K562 treated with DMSO at 1 percent for 4 hours (cell line): ENCODE measurements around the gene MATCAP1. TPM values are rescaled to one million over a fixed set of nuclear protein-coding genes. Genes with fewer than 3 reads are reported as not detected.

Experiments used
- total RNA-seq: library from RNA; unstranded; fragments of 300-600 nt; gene quantifications from 2 replicates; pipeline ENCODE4 v1.2.3, GENCODE V29; 2022; ENCODE audit not compliant: insufficient read depth

The MATCAP1 gene
- total RNA-seq: 16.8 and 24.9 TPM in 2 replicates

DNA sequence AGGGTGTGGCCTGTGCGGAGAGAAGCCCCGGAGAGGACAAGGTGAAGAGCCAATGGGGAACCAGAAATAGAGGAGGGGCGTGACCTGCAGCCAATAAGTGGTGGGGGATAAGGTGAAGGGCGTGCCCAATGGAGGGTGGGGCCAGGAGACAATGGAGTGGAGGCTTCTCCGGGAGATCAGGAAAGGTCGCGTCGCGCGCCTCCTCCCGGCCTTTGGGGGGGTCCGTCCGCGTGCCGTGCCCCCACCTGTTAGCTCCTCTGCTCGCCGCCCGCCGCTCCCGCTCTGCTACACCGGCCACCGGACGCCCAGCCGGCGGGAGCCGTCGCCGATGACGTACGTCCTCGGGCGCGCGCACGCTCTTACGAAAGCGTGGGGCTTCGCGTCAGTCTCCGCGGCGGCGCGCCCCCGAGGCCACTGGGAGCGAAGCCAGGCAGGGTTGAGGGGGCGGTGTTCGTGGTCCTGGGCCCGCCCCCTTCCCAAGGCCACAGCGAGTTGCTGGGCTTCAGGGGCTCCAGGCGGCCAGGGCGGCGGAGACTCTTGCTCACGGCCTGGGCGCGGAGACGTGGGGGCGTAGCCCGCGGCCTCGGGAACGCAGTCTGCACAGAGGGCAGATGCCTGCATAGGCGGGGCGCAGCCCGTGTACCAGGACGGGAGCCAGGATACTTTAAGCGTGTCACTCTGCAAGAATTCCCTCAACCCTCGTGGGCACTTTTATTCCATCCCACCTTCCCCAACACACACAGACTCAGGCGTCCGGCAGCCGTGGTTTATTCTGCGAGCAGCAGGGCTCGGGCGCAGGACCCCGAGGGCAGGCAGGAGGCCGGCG is at the start of gene MATCAP1:
TSS of gene MATCAP1 (minus strand) at position 337 of the 826 bp plus-strand sequence. CDS start 3,353 bp downstream, outside the sequence.

GRCh38 chr16:67226804-67227566 is 43.2 kb upstream of the MATCAP1 start, which contains the start of gene TMEM208:
Gene TMEM208 (plus strand): TSS chr16:67227130. CDS start chr16:67227219, 89 bp downstream.

DNA sequence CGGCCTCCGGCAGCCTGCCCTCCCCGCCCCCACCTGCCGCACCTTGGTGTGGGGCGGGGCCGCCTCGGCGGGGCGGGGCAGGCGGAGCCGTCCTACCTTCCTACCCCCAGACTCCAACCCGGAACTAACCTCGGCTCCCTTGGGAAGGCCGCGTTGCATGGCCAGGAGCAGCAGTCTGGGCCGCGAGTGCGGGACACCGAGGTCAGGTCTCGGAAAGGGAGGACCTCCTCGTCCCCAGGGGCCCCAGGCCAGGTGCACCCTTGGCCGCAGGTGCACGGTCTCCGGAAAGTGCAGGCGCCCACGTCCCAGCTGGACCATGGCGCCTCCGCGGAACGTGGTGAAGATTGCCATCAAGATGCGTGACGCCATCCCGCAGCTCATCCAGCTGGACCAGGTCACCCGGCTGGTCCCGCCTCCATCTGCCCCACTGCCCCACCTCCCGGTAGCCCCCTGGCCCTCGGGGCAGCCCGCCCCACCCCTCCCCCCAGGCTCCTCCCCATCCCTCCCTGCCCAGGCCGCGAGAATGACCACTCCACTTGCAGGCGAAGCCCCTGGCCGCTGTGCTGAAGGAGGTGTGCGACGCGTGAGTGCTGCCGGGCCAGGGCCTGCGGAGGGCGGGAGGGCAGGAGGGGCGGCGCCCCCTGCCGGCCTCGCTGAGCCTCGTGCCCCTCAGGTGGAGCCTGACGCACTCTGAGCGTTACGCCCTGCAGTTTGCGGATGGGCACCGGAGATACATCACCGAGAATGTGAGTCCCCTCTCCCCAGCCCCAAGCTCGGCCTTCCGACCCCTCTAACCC is 15.4 kb upstream of the MATCAP1 start, which contains the start of gene ELMO3:
TSS of gene ELMO3 (plus strand) at position 121 of the 797 bp plus-strand sequence. CDS start at position 317, 196 bp downstream.

DNA sequence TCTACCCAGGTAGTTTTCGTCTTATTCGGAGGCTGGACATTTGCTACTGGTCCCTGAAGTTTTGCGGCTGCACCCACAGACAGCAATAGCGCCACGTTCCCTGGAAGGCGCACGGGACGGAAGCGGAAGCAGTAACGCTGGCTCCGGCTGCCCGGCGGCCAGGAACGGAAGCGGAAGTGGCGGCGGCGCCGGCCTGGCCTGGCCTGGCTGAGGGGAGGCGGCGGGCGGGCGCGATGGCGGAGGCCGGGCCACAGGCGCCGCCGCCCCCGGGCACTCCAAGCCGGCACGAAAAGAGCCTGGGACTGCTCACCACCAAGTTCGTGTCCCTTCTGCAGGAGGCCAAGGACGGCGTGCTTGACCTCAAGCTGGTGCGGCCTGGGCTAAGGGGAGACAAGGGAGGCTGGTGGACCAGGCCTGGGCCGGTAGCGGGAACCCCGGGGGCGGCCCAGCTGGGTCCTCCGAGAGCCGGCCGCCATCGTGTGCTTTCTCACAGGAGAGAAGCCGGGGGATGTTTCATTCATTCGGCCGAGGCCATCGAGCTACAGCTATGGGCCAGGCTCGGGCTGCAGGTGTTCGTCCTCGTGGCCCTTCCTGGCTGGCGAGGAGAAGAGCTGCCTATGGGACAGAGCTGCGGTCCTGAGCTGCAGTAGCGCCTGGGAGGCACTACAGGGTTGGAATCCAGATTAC is 8.4 kb upstream of the MATCAP1 start, which contains the start of gene E2F4:
TSS of gene E2F4 (plus strand) at position 161 of the 687 bp plus-strand sequence. CDS start at position 234, 73 bp downstream.

GRCh38 chr16:67190041-67190440 is 6.3 kb upstream of the MATCAP1 start, which contains the start of gene EXOC3L1:
Gene EXOC3L1 (minus strand): TSS chr16:67190136. CDS start chr16:67189676, 460 bp downstream.

GRCh38 chr16:67170168-67170948 is 13.4 kb downstream of the MATCAP1 start, which contains the start of gene NOL3:
Gene NOL3 (plus strand): TSS chr16:67170538.

GRCh38 chr16:67164599-67165061 is 19.1 kb downstream of the MATCAP1 start, which contains the start of gene HSF4:
Gene HSF4 (plus strand): TSS chr16:67164745. CDS start chr16:67164812, 67 bp downstream.

GRCh38 chr16:67150833-67151396 is 32.8 kb downstream of the MATCAP1 start, which contains the start of gene B3GNT9:
Gene B3GNT9 (minus strand): TSS chr16:67150998. CDS start chr16:67150485, 513 bp downstream.

Other genes with a start within 250 kb of the MATCAP1 start
- gene CIAO2B, start 249.6 kb downstream of the MATCAP1 start, total RNA-seq: 224 and 237 TPM in 2 replicates
- 22.1 TPM in 2 replicates for gene CES2, start 248.4 kb downstream of the MATCAP1 start, total RNA-seq
- gene CES3, start 222.7 kb downstream of the MATCAP1 start, total RNA-seq: 0.93 TPM in 1 of 2 replicates, not detected in the other
- not detected in 2 replicates for gene CES4A, start 195.4 kb downstream of the MATCAP1 start, total RNA-seq
- 34.7 and 44.2 TPM in 2 replicates for gene CBFB, start 154.8 kb downstream of the MATCAP1 start, total RNA-seq
- 9.2 and 13.9 TPM in 2 replicates for gene PHAF1, start 74.0 kb downstream of the MATCAP1 start, total RNA-seq
- gene B3GNT9, start 33.0 kb downstream of the MATCAP1 start, total RNA-seq: 3.7 and 5.6 TPM in 2 replicates
- gene TRADD, start 24.1 kb downstream of the MATCAP1 start, total RNA-seq: 28.0 and 33.7 TPM in 2 replicates
- gene FBXL8, start 24.0 kb downstream of the MATCAP1 start, total RNA-seq: 9.0 and 16.6 TPM in 2 replicates
- 14.8 and 26.3 TPM in 2 replicates for gene HSF4, start 19.2 kb downstream of the MATCAP1 start, total RNA-seq
- gene NOL3, start 13.4 kb downstream of the MATCAP1 start, total RNA-seq: 15.7 and 20.6 TPM in 2 replicates
- gene EXOC3L1, start 6.2 kb upstream of the MATCAP1 start, total RNA-seq: not detected in 2 replicates
- gene E2F4, start 8.2 kb upstream of the MATCAP1 start, total RNA-seq: 82.7 and 87.6 TPM in 2 replicates
- gene ELMO3, start 15.2 kb upstream of the MATCAP1 start, total RNA-seq: 1.6 and 4.3 TPM in 2 replicates
- 57.9 and 64.8 TPM in 2 replicates for gene TMEM208, start 43.2 kb upstream of the MATCAP1 start, total RNA-seq
- gene FHOD1, start 63.5 kb upstream of the MATCAP1 start, total RNA-seq: 45.2 and 50.9 TPM in 2 replicates
- gene SLC9A5, start 65.0 kb upstream of the MATCAP1 start, total RNA-seq: 1.8 and 2.0 TPM in 2 replicates
- gene PLEKHG4, start 95.6 kb upstream of the MATCAP1 start, total RNA-seq: 29.4 and 39.8 TPM in 2 replicates
- gene KCTD19, start 142.8 kb upstream of the MATCAP1 start, total RNA-seq: 0.15 TPM in 1 of 2 replicates, not detected in the other
- gene LRRC36, start 142.9 kb upstream of the MATCAP1 start, total RNA-seq: 0.30 TPM in 1 of 2 replicates, not detected in the other
- not detected in 2 replicates for gene TPPP3, start 209.5 kb upstream of the MATCAP1 start, total RNA-seq
- gene ZDHHC1, start 232.5 kb upstream of the MATCAP1 start, total RNA-seq: not detected in 2 replicates
- not detected in 2 replicates for gene HSD11B2, start 247.2 kb upstream of the MATCAP1 start, total RNA-seq